Measurements from ENCODE around the gene SULT1A3. TPM values are rescaled to one million over a fixed set of nuclear protein-coding genes. Genes with fewer than 3 reads are reported as not detected.
"Not testable (repeated sequence)": the region's sequence is repeated elsewhere in the genome, so short reads cannot be mapped to it uniquely, and the experiment has no call there.

Gene SULT1A3
- total and polyA plus RNA-seq, 2 donors (not counting 1 experiment from before 2014, with no cell fraction given) = 2.8 to 4.1 TPM

DNA sequence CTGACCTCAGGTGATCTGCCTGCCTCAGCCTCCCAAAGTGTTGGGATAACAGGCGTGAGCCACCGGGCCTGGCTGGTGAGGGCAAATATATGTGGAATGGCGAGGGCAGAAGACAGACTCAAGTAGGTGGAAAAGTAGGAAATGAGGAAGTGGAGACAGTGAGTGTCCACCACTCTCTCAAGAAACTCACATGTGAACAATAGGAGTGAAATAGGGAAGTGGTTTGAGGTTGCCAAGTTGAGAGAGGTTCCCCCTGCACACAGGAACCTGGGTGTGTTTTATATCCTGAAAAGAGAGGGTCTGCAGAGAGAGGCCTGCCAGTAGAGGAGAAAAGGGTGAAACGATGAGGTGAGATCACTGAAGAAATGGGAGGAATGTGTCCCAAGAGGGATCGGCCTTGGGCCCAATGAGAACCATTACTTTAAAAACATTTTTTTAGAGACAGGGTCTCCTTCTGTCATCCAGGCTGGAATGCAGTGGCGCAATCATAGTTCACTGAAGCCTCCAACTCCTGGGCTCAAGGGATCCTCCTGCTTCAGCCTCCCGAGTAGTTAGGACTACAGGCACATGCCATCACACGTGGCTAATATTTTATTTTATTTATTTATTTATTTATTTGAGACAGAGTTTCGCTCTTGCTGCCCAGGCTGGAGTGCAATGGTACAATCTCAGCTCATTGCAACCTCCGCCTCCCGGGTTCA is 32.7 kb upstream of the SULT1A3 start:
- DNase-seq (ENCODE audit: low read depth in 2 of 2) = no peak
- Histone ChIP-seq H3K4me3 (replicated peaks in 1 of 4; ENCODE audit: control extremely low read depth in 1 of 4, insufficient read depth in 1 of 4, low read depth in 3 of 4, low read length in 4 of 4) (no peak overlapping the region), H3K4me1 (ENCODE audit: control insufficient read depth, extremely low read depth, insufficient read depth, low read length) (no peaks in the 10 kb centered on the region), H3K9me3 (ENCODE audit: control insufficient read depth, insufficient read depth, low read depth, low read length) (no peaks in the 10 kb centered on the region), H3K9ac (ENCODE audit: insufficient read depth, low read length) (no peak overlapping the region), H3K79me2 (ENCODE audit: control insufficient read depth, insufficient read depth, low read length) (no peaks in the 10 kb centered on the region), H4K20me1 (ENCODE audit: control insufficient read depth, extremely low read depth, insufficient read depth, low read length) (no peaks in the 10 kb centered on the region), H3K36me3 (ENCODE audit: control insufficient read depth, insufficient read depth, low read length) (no peaks in the 10 kb centered on the region), H3K27ac (ENCODE audit: insufficient read depth, low read length) (no peak overlapping the region), H3K27me3 (ENCODE audit: control insufficient read depth, insufficient read depth, low read length) (no peaks in the 10 kb centered on the region), H3K4me2 (ENCODE audit: extremely low read depth, insufficient read depth, low read length) (no peak overlapping the region), H2AFZ (ENCODE audit: low read length) (no peak overlapping the region)
- no peak for TF ChIP-seq EZH2 (IDR thresholded peaks at IDR 0.05; ENCODE audit: low read length, missing control alignments)
- TF ChIP-seq, protein P1, sequence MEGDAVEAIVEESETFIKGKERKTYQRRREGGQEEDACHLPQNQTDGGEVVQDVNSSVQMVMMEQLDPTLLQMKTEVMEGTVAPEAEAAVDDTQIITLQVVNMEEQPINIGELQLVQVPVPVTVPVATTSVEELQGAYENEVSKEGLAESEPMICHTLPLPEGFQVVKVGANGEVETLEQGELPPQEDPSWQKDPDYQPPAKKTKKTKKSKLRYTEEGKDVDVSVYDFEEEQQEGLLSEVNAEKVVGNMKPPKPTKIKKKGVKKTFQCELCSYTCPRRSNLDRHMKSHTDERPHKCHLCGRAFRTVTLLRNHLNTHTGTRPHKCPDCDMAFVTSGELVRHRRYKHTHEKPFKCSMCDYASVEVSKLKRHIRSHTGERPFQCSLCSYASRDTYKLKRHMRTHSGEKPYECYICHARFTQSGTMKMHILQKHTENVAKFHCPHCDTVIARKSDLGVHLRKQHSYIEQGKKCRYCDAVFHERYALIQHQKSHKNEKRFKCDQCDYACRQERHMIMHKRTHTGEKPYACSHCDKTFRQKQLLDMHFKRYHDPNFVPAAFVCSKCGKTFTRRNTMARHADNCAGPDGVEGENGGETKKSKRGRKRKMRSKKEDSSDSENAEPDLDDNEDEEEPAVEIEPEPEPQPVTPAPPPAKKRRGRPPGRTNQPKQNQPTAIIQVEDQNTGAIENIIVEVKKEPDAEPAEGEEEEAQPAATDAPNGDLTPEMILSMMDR (conservative IDR thresholded peaks at IDR 0.05 in 1 of 2, IDR thresholded peaks at IDR 0.05 in 1 of 2; ENCODE audit: low read depth in 1 of 2, low read length in 2 of 2) = no peak

DNA sequence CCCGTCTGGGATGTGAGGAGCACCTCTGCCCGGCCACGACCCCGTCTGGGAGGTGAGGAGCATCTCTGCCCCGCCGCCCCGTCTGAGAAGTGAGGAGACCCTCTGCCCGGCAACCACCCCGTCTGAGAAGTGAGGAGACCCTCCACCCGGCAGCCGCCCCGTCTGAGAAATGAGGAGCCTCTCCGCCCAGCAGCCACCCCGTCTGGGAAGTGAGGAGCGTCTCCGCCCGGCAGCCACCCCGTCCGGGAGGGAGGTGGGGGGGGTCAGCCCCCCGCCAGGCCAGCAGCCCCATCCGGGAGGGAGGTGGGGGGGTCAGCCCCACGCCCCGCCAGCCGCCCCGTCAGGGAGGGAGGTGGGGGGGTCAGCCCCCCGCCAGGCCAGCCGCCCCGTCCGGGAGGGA is 30.3 kb upstream of the SULT1A3 start:
- not testable (repeated sequence) for H3K4me1 ChIP-seq (ENCODE audit: control insufficient read depth, extremely low read depth, insufficient read depth, low read length); DNase-seq (ENCODE audit: low read depth in 2 of 2); H2AFZ ChIP-seq (ENCODE audit: low read length)

DNA sequence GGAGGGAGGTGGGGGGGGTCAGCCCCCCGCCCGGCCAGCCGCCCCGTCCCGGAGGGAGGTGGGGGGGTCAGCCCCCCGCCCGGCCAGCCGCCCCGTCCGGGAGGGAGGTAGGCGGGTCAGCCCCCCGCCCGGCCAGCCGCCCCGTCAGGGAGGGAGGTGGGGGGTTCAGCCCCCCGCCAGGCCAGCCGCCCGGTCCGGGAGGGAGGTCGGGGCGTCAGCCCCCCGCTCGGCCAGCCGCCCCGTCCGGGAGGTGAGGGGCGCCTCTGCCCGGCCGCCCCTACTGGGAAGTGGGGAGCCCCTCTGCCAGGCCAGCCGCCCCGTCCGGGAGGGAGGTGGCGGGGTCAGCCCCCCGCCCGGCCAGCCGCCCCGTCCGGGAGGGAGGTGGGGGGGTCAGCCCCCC is 29.6 kb upstream of the SULT1A3 start:
- H3K4me2 ChIP-seq (ENCODE audit: extremely low read depth, insufficient read depth, low read length); H3K27me3 ChIP-seq (ENCODE audit: control insufficient read depth, insufficient read depth, low read length); H3K79me2 ChIP-seq (ENCODE audit: control insufficient read depth, insufficient read depth, low read length); H2AFZ ChIP-seq (ENCODE audit: low read length); H3K4me1 ChIP-seq (ENCODE audit: control insufficient read depth, extremely low read depth, insufficient read depth, low read length); H4K20me1 ChIP-seq (ENCODE audit: control insufficient read depth, extremely low read depth, insufficient read depth, low read length); H3K27ac ChIP-seq (ENCODE audit: insufficient read depth, low read length); H3K9me3 ChIP-seq (ENCODE audit: control insufficient read depth, insufficient read depth, low read depth, low read length); H3K9ac ChIP-seq (ENCODE audit: insufficient read depth, low read length); DNase-seq (ENCODE audit: low read depth in 2 of 2); H3K36me3 ChIP-seq (ENCODE audit: control insufficient read depth, insufficient read depth, low read length); H3K4me3 ChIP-seq (replicated peaks in 1 of 4; ENCODE audit: control extremely low read depth in 1 of 4, insufficient read depth in 1 of 4, low read depth in 3 of 4, low read length in 4 of 4): not testable (repeated sequence)

More for the DNA sequence above, 30.3 kb upstream of the SULT1A3 start:
- not testable (repeated sequence) for H4K20me1 ChIP-seq (ENCODE audit: control insufficient read depth, extremely low read depth, insufficient read depth, low read length); H3K4me2 ChIP-seq (ENCODE audit: extremely low read depth, insufficient read depth, low read length); H3K4me3 ChIP-seq (replicated peaks in 1 of 4; ENCODE audit: control extremely low read depth in 1 of 4, insufficient read depth in 1 of 4, low read depth in 3 of 4, low read length in 4 of 4); H3K9me3 ChIP-seq (ENCODE audit: control insufficient read depth, insufficient read depth, low read depth, low read length); H3K27ac ChIP-seq (ENCODE audit: insufficient read depth, low read length); H3K9ac ChIP-seq (ENCODE audit: insufficient read depth, low read length); H3K27me3 ChIP-seq (ENCODE audit: control insufficient read depth, insufficient read depth, low read length); H3K36me3 ChIP-seq (ENCODE audit: control insufficient read depth, insufficient read depth, low read length); H3K79me2 ChIP-seq (ENCODE audit: control insufficient read depth, insufficient read depth, low read length)

DNA sequence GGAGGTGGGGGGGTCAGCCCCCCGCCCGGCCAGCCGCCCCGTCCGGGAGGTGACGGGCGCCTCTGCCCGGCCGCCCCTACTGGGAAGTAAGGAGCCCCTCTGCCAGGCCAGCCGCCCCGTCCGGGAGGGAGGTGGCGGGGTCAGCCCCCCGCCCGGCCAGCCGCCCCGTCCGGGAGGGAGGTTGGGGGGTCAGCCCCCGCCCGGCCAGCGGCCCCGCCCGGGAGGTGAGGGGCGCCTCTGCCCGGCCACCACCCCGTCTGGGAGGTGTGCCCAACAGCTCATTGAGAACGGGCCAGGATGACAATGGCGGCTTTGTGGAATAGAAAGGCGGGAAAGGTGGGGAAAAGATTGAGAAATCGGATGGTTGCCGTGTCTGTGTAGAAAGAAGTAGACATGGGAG is 28.9 kb upstream of the SULT1A3 start:
- not testable (repeated sequence) for H3K4me2 ChIP-seq (ENCODE audit: extremely low read depth, insufficient read depth, low read length); H3K27ac ChIP-seq (ENCODE audit: insufficient read depth, low read length); H4K20me1 ChIP-seq (ENCODE audit: control insufficient read depth, extremely low read depth, insufficient read depth, low read length); H3K27me3 ChIP-seq (ENCODE audit: control insufficient read depth, insufficient read depth, low read length); H3K36me3 ChIP-seq (ENCODE audit: control insufficient read depth, insufficient read depth, low read length); DNase-seq (ENCODE audit: low read depth in 2 of 2); H3K9ac ChIP-seq (ENCODE audit: insufficient read depth, low read length); H3K4me1 ChIP-seq (ENCODE audit: control insufficient read depth, extremely low read depth, insufficient read depth, low read length); H2AFZ ChIP-seq (ENCODE audit: low read length); H3K79me2 ChIP-seq (ENCODE audit: control insufficient read depth, insufficient read depth, low read length); H3K4me3 ChIP-seq (replicated peaks in 1 of 4; ENCODE audit: control extremely low read depth in 1 of 4, insufficient read depth in 1 of 4, low read depth in 3 of 4, low read length in 4 of 4); H3K9me3 ChIP-seq (ENCODE audit: control insufficient read depth, insufficient read depth, low read depth, low read length)
